BE2C (cell line): Measurements from ENCODE around the gene KCND2.

Source experiments
- DNase-seq: peaks from one replicate; pipeline ENCODE4 v3.0.0-alpha.2; 2020
- H3K27me3 ChIP-seq: fragments of 250-450 bp; sonication (Bioruptor Pico); 2 replicates; pipeline ENCODE4 v1.5.1; 2020; ENCODE audit warnings: mild to moderate bottlenecking
- H3K36me3 ChIP-seq: fragments of 250-450 bp; sonication (Bioruptor Pico); 2 replicates; pipeline ENCODE4 v1.5.1; 2020; ENCODE audit warnings: mild to moderate bottlenecking
- H3K4me1 ChIP-seq: fragments of 250-450 bp; sonication (Bioruptor Pico); 2 replicates; pipeline ENCODE4 v1.5.1; 2020
- H3K4me3 ChIP-seq: 2 replicates; pipeline ENCODE4 v1.5.1; 2011; ENCODE audit warnings: low read depth, low read length
- H3K9me3 ChIP-seq: fragments of 250-450 bp; sonication (Bioruptor Pico); 2 replicates; pipeline ENCODE4 v1.5.1; 2020
- CTCF ChIP-seq: IDR thresholded peaks from 2 replicates; pipeline ENCODE4 v1.5.1; 2012; ENCODE audit warnings: mild to moderate bottlenecking, low read depth, low read length

KCND2 gene

GRCh38 chr7:120353171-120353570 is 80.2 kb downstream of the KCND2 start:
- Histone ChIP-seq H3K27me3 (no peaks in the 10 kb centered on the region), H3K36me3 (no peaks in the 10 kb centered on the region), H3K4me3 (no peak overlapping the region), H3K4me1 (no peaks in the 10 kb centered on the region), H3K9me3 (no peaks in the 10 kb centered on the region)
- no peak for TF ChIP-seq CTCF
- no peak for DNase-seq

- Histone ChIP-seq H3K9me3 (no peaks in the 10 kb centered on the region), H3K27me3 (no peaks in the 10 kb centered on the region), H3K4me1 (no peaks in the 10 kb centered on the region), H3K4me3 (no peak overlapping the region), H3K36me3 (no peaks in the 10 kb centered on the region)
- DNase-seq, result no peak
- no peak for TF ChIP-seq CTCF
Observed at GRCh38 chr7:120360918-120361317, 87.9 kb downstream of the KCND2 start.

DNA sequence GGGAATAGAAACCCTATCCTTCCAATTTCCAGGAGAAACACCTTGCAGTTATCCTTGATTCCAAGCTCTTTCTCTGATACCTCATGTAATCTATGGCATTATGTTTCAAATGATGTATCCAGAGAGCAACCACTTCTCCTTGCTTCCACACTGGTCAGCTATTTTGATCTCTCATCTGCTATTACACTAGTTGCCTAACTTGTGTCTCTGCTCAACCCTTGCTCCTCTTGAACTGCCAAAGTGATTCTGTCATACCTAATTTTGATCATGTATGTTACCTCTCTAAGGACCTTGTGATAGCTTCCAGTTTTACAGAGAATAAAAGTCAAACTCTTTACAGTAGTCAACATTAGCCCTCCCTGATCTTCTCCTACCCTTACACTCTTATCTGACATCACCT is 90.4 kb downstream of the KCND2 start:
- no peaks in the 10 kb centered on the region for H3K36me3 ChIP-seq
- no peak overlapping the region for H3K4me3 ChIP-seq
- no peaks in the 10 kb centered on the region for H3K27me3 ChIP-seq
- no peak for TF ChIP-seq CTCF
- DNase-seq, result no peak
- H3K4me1 ChIP-seq, result no peaks in the 10 kb centered on the region
- H3K9me3 ChIP-seq, result no peaks in the 10 kb centered on the region

DNA sequence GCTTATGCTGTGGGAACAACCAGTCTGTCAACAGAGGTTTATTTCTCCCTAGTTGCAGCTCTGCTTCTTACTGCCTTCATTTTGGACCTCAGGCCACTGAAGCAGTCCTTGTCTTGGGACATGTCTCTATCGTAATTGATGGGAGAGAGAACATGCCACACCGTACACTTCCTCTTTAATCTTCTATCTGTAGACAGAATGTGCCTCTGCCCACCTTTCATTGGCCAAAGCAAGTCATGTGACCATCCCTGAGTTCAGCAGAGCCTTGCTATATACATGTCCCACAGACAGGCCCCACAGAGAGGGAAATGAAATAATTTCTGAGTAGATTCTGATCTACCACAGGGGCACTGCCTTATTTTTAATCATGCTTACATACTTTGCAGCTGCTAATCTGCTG is 98.0 kb downstream of the KCND2 start:
- Histone ChIP-seq H3K36me3 (no peaks in the 10 kb centered on the region), H3K27me3 (no peaks in the 10 kb centered on the region), H3K4me1 (no peaks in the 10 kb centered on the region), H3K4me3 (no peak overlapping the region), H3K9me3 (no peaks in the 10 kb centered on the region)
- TF ChIP-seq CTCF, result no peak
- DNase-seq, result no peak

- DNase-seq, result no peak
- Histone ChIP-seq H3K27me3 (no peaks in the 10 kb centered on the region), H3K9me3 (no peaks in the 10 kb centered on the region), H3K4me1 (no peaks in the 10 kb centered on the region), H3K4me3 (no peak overlapping the region), H3K36me3 (no peaks in the 10 kb centered on the region)
- TF ChIP-seq CTCF, result no peak
Observed at GRCh38 chr7:120373174-120373573, 100.2 kb downstream of the KCND2 start.

DNA sequence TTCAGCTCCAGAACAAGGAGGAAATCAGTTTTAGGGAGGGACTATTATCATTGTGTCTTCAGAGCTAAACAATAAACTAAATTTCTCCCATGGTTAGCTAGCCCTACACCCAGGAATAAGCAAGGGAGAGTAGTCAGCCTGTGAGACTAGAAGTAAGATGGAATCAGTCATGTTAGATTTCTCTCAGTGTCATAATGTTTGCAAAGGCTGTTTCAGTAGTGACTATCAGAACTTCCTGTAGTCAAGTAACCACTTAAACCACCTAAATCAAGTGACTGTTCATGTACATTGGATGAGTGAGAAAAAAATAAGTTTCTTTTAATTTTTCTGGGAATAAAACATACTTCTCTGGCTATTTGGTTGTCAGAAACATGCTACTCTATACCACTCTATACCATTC is 121.6 kb downstream of the KCND2 start:
- H3K27me3 ChIP-seq, result no peaks in the 10 kb centered on the region
- no peak for TF ChIP-seq CTCF

More for the DNA sequence above, 121.6 kb downstream of the KCND2 start:
- no peak overlapping the region for H3K4me3 ChIP-seq
- no peaks in the 10 kb centered on the region for H3K4me1 ChIP-seq
- DNase-seq, result no peak
- H3K36me3 ChIP-seq, result no peaks in the 10 kb centered on the region
- H3K9me3 ChIP-seq, result no peaks in the 10 kb centered on the region
